Astrocyte of the spinal cord (primary cell): ENCODE data around the gene GPRASP3.

ENCODE experiments used
- DNase-seq: peaks from one replicate; pipeline ENCODE4 v3.0.0; 2011; ENCODE audit warnings: low read depth, low spot score
- H3K4me3 ChIP-seq: 2 replicates; pipeline ENCODE4 v1.5.1; 2011; ENCODE audit warnings: low read depth, mild to moderate bottlenecking, low read length, moderate library complexity
- in situ Hi-C: cut with HindIII; loops from 2 replicates; pipeline ENCODE4 v1.10.0; 2017; ENCODE audit warnings: low sequenced_read_pairs
- TF ChIP-seq, protein P1 (sequence below): IDR thresholded peaks from 2 replicates; pipeline ENCODE4 v1.5.1; 2012; ENCODE audit warnings: low read depth, mild to moderate bottlenecking, low read length, inconsistent platforms

Gene GPRASP3

GRCh38 chrX:102745513-102745856 lies 24.9 kb downstream of the GPRASP3 start:
- in situ Hi-C loops = no loop called here
- DNase-seq = no peak
- TF ChIP-seq, protein P1, sequence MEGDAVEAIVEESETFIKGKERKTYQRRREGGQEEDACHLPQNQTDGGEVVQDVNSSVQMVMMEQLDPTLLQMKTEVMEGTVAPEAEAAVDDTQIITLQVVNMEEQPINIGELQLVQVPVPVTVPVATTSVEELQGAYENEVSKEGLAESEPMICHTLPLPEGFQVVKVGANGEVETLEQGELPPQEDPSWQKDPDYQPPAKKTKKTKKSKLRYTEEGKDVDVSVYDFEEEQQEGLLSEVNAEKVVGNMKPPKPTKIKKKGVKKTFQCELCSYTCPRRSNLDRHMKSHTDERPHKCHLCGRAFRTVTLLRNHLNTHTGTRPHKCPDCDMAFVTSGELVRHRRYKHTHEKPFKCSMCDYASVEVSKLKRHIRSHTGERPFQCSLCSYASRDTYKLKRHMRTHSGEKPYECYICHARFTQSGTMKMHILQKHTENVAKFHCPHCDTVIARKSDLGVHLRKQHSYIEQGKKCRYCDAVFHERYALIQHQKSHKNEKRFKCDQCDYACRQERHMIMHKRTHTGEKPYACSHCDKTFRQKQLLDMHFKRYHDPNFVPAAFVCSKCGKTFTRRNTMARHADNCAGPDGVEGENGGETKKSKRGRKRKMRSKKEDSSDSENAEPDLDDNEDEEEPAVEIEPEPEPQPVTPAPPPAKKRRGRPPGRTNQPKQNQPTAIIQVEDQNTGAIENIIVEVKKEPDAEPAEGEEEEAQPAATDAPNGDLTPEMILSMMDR = no peak
- peak overlapping the region; percentile 54 for H3K4me3 ChIP-seq

- in situ Hi-C loops = no loop called here
- H3K4me3 ChIP-seq = peak overlapping the region; percentile 54
- TF ChIP-seq, protein P1 = no peak
- peak; percentile 11 for DNase-seq
These were observed 25.5 kb downstream of the GPRASP3 start for GRCh38 chrX:102745857-102746584.

DNA sequence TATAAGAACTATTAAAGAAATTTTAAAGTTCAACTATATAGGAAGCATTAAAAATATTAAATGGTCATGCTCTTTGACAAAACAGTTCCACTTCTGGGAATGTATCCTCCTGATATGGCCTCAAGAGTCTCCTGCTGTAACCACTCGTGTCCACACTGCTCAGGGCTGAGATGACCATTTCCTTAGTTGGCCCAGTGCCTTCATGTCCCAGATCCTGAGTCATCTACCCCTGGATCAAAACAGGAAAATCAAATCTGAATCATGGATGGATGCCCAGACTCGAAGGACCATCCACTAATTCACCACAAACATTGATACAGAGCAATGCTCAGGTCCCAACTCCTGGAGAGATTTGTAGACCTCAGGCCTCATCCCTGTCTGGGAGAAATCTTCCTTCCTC lies 44.7 kb downstream of the GPRASP3 start:
- peak; percentile 60 for DNase-seq
- H3K4me3 ChIP-seq = no peak overlapping the region
- TF ChIP-seq, protein P1 = no peak
- in situ Hi-C loops = no loop called here

DNA sequence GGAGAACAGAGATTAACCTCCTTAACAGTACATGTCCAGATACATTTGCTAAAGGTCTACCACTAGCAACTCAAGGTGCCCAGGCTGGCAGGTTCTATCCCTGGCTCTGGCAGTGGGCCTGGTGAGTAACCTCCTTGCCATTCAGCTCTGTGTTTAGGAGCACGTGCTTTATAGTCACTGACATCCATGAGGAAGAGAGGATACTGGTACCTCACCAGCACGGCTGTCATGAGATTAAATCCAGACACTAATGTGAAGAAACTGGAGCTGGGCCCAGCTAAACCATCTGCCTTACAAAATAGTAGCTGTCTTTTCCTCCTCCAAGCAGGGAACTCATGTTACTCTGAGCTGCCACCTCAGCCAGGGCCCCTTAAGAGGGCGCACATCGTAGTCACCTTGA lies 45.3 kb downstream of the GPRASP3 start:
- in situ Hi-C loops = no loop called here
- peak; percentile 14 for DNase-seq
- TF ChIP-seq, protein P1 = no peak
- no peak overlapping the region for H3K4me3 ChIP-seq

- in situ Hi-C loops = no loop called here
- DNase-seq = no peak
- TF ChIP-seq, protein P1 = no peak
- no peak overlapping the region for H3K4me3 ChIP-seq
These were observed 46.7 kb downstream of the GPRASP3 start for GRCh38 chrX:102767287-102767686.

GRCh38 chrX:102768987-102769761 lies 48.6 kb downstream of the GPRASP3 start:
- in situ Hi-C loops = no loop called here
- H3K4me3 ChIP-seq = peak overlapping the region; percentile 69
- TF ChIP-seq, protein P1 = no peak

More at GRCh38 chrX:102768987-102769761, 48.6 kb downstream of the GPRASP3 start:
- peak; percentile 89 for DNase-seq
